Caco-2 (cell line): ENCODE results near the gene PFDN6. TPM values are rescaled to one million over a fixed set of nuclear protein-coding genes. Genes with fewer than 3 reads are reported as not detected.
"Not testable (repeated sequence)": the region's sequence is repeated elsewhere in the genome, so short reads cannot be mapped to it uniquely, and the experiment has no call there.

Experiments
- BruUV-seq: library from RNA; stranded (reverse); fragments of 400-500 nt; replicated peaks from 2 replicates; lab custom pipeline; 2021; lab: Mats Ljungman, UMichigan
- CTCF ChIA-PET: fragments of 300-600 bp; sonication (Branson Sonifier 250); formaldehyde crosslinking; loops from one replicate; lab custom pipeline; 2022; ENCODE audit warnings: antibody characterized with exemption; lab: Charles Lee
- POLR2A ChIA-PET: fragments of 300-600 bp; sonication (Branson Sonifier 250); formaldehyde crosslinking; loops from one replicate; lab custom pipeline; 2022; ENCODE audit warnings: antibody characterized with exemption; lab: Charles Lee
- DNase-seq, 2 experiments: peaks; one replicate each; pipeline versions ENCODE4 v3.0.0 to v3.0.0-alpha.2; 2020 to 2022
- H3K27me3 ChIP-seq: replicated peaks from 2 replicates; pipeline ENCODE4 v1.6.0; 2011; ENCODE audit warnings: low read length; ENCODE audit not compliant: control insufficient read depth, insufficient read depth
- H3K36me3 ChIP-seq: 2 replicates; pipeline ENCODE4 v1.5.1; 2011; ENCODE audit warnings: low read length; ENCODE audit not compliant: control insufficient read depth, insufficient read depth
- H3K4me1 ChIP-seq: fragments of 250-450 bp; sonication (Bioruptor Pico); 2 replicates; pipeline ENCODE4 v1.5.1; 2020; ENCODE audit warnings: mild to moderate bottlenecking
- H3K4me3 ChIP-seq: 2 replicates; pipeline ENCODE4 v1.5.1; 2011; ENCODE audit warnings: low read depth, mild to moderate bottlenecking, control low read depth, low read length
- H3K9me3 ChIP-seq: fragments of 250-450 bp; sonication (Bioruptor Pico); 2 replicates; pipeline ENCODE4 v1.5.1; 2020; ENCODE audit warnings: mild to moderate bottlenecking, moderate library complexity
- H3K27ac Mint-ChIP-seq: one replicate; pipeline ENCODE4 v1.8.0; 2022; ENCODE audit warnings: mixed read lengths; ENCODE audit not compliant: unreplicated experiment
- H3K27me3 Mint-ChIP-seq: one replicate; pipeline ENCODE4 v1.8.0; 2022; ENCODE audit warnings: mixed read lengths; ENCODE audit not compliant: insufficient read depth, unreplicated experiment
- H3K36me3 Mint-ChIP-seq: one replicate; pipeline ENCODE4 v1.8.0; 2022; ENCODE audit warnings: mild to moderate bottlenecking, mixed read lengths; ENCODE audit not compliant: insufficient read depth, unreplicated experiment
- H3K4me1 Mint-ChIP-seq: one replicate; pipeline ENCODE4 v1.8.0; 2022; ENCODE audit warnings: low read depth, mixed read lengths; ENCODE audit not compliant: unreplicated experiment
- H3K4me3 Mint-ChIP-seq: one replicate; pipeline ENCODE4 v1.8.0; 2022; ENCODE audit warnings: mild to moderate bottlenecking, moderate library complexity, mixed read lengths; ENCODE audit not compliant: unreplicated experiment
- H3K9me3 Mint-ChIP-seq: one replicate; pipeline ENCODE4 v1.8.0; 2022; ENCODE audit warnings: mixed read lengths; ENCODE audit not compliant: unreplicated experiment
- CTCF ChIP-seq, 2 experiments: fragments of 200-600 bp in 1 of 2; IDR thresholded peaks; 1 replicate in 1 of 2; 2 replicates in 1 of 2; pipeline versions ENCODE4 v1.5.1 to v1.8.0; 2011 to 2022; ENCODE audit warnings: antibody characterized with exemption in 1 of 2, control low read depth in 1 of 2, inconsistent platforms in 1 of 2, low read depth in 1 of 2, low read length in 1 of 2, mild to moderate bottlenecking in 1 of 2, moderate library complexity in 1 of 2; ENCODE audit not compliant: insufficient read depth in 1 of 2, severe bottlenecking in 1 of 2, unreplicated experiment in 1 of 2
- intact Hi-C: fragments of 100-400 bp; cut with micrococcal nuclease; formaldehyde crosslinking; loops from one replicate; pipeline ENCODE4 v1.10.0; 2022; ENCODE audit not compliant: unreplicated experiment
- total RNA-seq: library from RNA; stranded (reverse); gene quantifications from 2 replicates; pipeline ENCODE4 v1.2.3, GENCODE V29; 2022

Gene PFDN6
- total RNA-seq, 1 experiment from 2014 or later: 65.9 TPM

GRCh38 chr6:33254591-33254990 is 34.8 kb upstream of the PFDN6 start:
- intact Hi-C loops: no loop called here
- Histone ChIP-seq H3K4me3 (no peak overlapping the region), H3K36me3 (no peaks in the 10 kb centered on the region; the same call in 1 of the 2 replicates), H3K4me1 (peaks cover 15% of the 10 kb centered on the region), H3K9me3 (no peaks in the 10 kb centered on the region), H3K27me3 (no peaks in the 10 kb centered on the region)
- ChIA-PET CTCF (interaction anchor here (0.5 kb wide), 1 partner anchor 83 kb away, joined by 3 read pairs; no protein-coding TSS in a partner anchor), POLR2A (no interaction called here)
- no TSS peak for BruUV-seq
- no peaks in the 10 kb centered on the region for H3K27me3 Mint-ChIP-seq
- H3K27ac Mint-ChIP-seq: no peak overlapping the region
- no peak for DNase-seq
- no peaks in the 10 kb centered on the region for H3K9me3 Mint-ChIP-seq
- no peak for TF ChIP-seq CTCF (IDR thresholded peaks at IDR 0.05; ENCODE audit: insufficient read depth in 1 of 2, low read depth in 1 of 2, low read length in 1 of 2, severe bottlenecking in 1 of 2, unreplicated experiment in 1 of 2)
- H3K36me3 Mint-ChIP-seq: peaks cover 27% of the 10 kb centered on the region
- no peak overlapping the region for H3K4me3 Mint-ChIP-seq
- H3K4me1 Mint-ChIP-seq: peaks cover 10% of the 10 kb centered on the region

- no peak for TF ChIP-seq CTCF (IDR thresholded peaks at IDR 0.05; ENCODE audit: insufficient read depth in 1 of 2, low read depth in 1 of 2, low read length in 1 of 2, severe bottlenecking in 1 of 2, unreplicated experiment in 1 of 2)
- Mint-ChIP-seq H3K27me3 (no peaks in the 10 kb centered on the region), H3K4me3 (no peak overlapping the region), H3K4me1 (no peaks in the 10 kb centered on the region), H3K27ac (no peak overlapping the region), H3K36me3 (peaks cover 36% of the 10 kb centered on the region), H3K9me3 (no peaks in the 10 kb centered on the region)
- no TSS peak for BruUV-seq
- Histone ChIP-seq H3K27me3 (no peaks in the 10 kb centered on the region), H3K4me1 (peaks cover 9% of the 10 kb centered on the region; the same call in 1 of the 2 replicates), H3K36me3 (no peaks in the 10 kb centered on the region; the same call in none of the 2 replicates), H3K4me3 (no peak overlapping the region), H3K9me3 (no peaks in the 10 kb centered on the region)
- CTCF ChIA-PET: no interaction called here
- DNase-seq: peak in 1 of 2 experiments; percentile 40
- intact Hi-C loops: no loop called here
- POLR2A ChIA-PET: interaction anchor here (2.8 kb wide), 1 partner anchor 13 kb away, joined by 11 read pairs; the partner anchor contains the start of genes RPS18 and VPS52
Measured at GRCh38 chr6:33259032-33259431, 30.4 kb upstream of the PFDN6 start.

GRCh38 chr6:33262490-33262889 is 26.9 kb upstream of the PFDN6 start:
- H3K9me3 ChIP-seq, intact Hi-C loops, BruUV-seq, H3K4me3 ChIP-seq, H3K4me1 ChIP-seq, H3K4me3 Mint-ChIP-seq, H3K27me3 Mint-ChIP-seq, H3K27me3 ChIP-seq, H3K27ac Mint-ChIP-seq, POLR2A ChIA-PET, DNase-seq, H3K9me3 Mint-ChIP-seq, H3K36me3 ChIP-seq, H3K4me1 Mint-ChIP-seq: not testable (repeated sequence)
- H3K36me3 Mint-ChIP-seq: peaks cover 41% of the 10 kb centered on the region
- CTCF ChIA-PET: interaction anchor here (0.6 kb wide), 1 partner anchor 13 kb away, joined by 4 read pairs; no protein-coding TSS in a partner anchor
